AG10803 (cell line): ENCODE data around the gene DEPDC5.

Experiments
- DNase-seq: peaks from one replicate; pipeline ENCODE4 v3.0.0; 2010; ENCODE audit warnings: low read depth
- H3K4me3 ChIP-seq: 2 replicates; pipeline ENCODE4 v1.5.1; 2011; ENCODE audit warnings: mild to moderate bottlenecking, low read length, control low read depth
- CTCF ChIP-seq: conservative IDR thresholded peaks from 2 replicates; pipeline ENCODE4 v1.5.1; 2011; ENCODE audit warnings: mild to moderate bottlenecking, low read length, control low read depth, inconsistent platforms

DEPDC5 gene

GRCh38 chr22:31870890-31871289, 117.1 kb downstream of the DEPDC5 start:
- peak; percentile 34 for TF ChIP-seq CTCF
- no peak overlapping the region for H3K4me3 ChIP-seq
- DNase-seq = peak; percentile 76

- H3K4me3 ChIP-seq = no peak overlapping the region
- no peak for TF ChIP-seq CTCF
- no peak for DNase-seq
These were observed 117.7 kb downstream of the DEPDC5 start for GRCh38 chr22:31871480-31871879.

GRCh38 chr22:31872209-31872608, 118.4 kb downstream of the DEPDC5 start:
- H3K4me3 ChIP-seq = no peak overlapping the region
- TF ChIP-seq CTCF = no peak
- no peak for DNase-seq

GRCh38 chr22:31874821-31875220, 121.0 kb downstream of the DEPDC5 start:
- TF ChIP-seq CTCF = no peak
- no peak for DNase-seq

GRCh38 chr22:31876156-31876920, 122.5 kb downstream of the DEPDC5 start:
- TF ChIP-seq CTCF = no peak

More at GRCh38 chr22:31874821-31875220, 121.0 kb downstream of the DEPDC5 start:
- no peak overlapping the region for H3K4me3 ChIP-seq

GRCh38 chr22:31879585-31879984, 125.8 kb downstream of the DEPDC5 start:
- no peak for TF ChIP-seq CTCF
- H3K4me3 ChIP-seq = no peak overlapping the region
- DNase-seq = no peak

More at GRCh38 chr22:31876156-31876920, 122.5 kb downstream of the DEPDC5 start:
- H3K4me3 ChIP-seq = no peak overlapping the region
- DNase-seq = peak; percentile 79

- no peak for DNase-seq
- H3K4me3 ChIP-seq = no peak overlapping the region
- TF ChIP-seq CTCF = no peak
These were observed 127.4 kb downstream of the DEPDC5 start for GRCh38 chr22:31881200-31881599.
